Activated CD4-positive, CD25-positive, alpha-beta regulatory T cell treated with anti-CD3 and anti-CD28 coated beads, Interleukin-2, amount 50 U/mL, for 24 hours (primary cell): Measurements from ENCODE around the gene HSPG2.

Experiments used
- ATAC-seq, 2 donors: fragments of 150-1000 bp; cut with Tn5 transposase; one replicate each; pipeline ENCODE4 v1.10.0; 2021; ENCODE audit warnings: mild to moderate bottlenecking in 1 of 2, moderate library complexity in 1 of 2

Gene HSPG2

DNA sequence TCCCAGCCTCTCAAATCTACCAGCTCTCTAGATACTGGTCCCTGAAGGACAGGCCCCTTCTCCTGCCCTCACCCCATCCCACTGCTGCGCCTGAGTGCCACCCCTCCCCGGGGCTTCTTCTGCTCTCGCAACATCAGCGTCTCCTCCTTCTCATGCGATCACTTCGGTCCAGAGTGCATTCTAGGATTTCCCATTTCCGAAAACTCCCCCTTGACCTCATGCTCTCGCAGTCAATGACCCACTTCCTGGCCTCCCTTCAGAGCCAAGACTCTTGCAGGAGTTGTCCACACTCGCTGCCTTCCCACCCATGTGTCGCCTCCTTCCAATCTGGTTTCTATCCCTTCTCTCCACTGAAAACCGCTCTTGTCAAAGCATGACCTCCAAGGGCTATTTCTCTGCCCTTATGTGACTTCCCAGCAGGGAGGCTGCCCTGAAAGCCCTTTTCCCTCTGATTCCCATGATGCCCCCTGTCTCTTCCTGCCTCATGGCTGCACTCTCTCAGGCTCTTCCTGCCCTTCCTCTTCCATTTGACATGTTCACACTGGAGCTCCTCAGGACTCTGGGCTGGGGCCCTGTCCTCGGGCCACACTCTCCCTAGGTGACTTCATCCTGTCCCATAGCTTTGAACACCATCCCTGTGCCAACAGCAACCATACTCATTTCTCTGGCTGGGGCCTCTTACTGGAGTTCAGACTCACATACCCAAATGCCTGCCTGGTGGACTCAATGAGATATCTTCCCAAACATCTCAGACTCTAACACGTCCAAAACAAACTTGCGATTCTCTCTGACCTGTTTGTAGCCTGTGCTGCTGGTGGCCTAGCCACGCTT lies 79.1 kb downstream of the HSPG2 start:
- ATAC-seq: no peak

DNA sequence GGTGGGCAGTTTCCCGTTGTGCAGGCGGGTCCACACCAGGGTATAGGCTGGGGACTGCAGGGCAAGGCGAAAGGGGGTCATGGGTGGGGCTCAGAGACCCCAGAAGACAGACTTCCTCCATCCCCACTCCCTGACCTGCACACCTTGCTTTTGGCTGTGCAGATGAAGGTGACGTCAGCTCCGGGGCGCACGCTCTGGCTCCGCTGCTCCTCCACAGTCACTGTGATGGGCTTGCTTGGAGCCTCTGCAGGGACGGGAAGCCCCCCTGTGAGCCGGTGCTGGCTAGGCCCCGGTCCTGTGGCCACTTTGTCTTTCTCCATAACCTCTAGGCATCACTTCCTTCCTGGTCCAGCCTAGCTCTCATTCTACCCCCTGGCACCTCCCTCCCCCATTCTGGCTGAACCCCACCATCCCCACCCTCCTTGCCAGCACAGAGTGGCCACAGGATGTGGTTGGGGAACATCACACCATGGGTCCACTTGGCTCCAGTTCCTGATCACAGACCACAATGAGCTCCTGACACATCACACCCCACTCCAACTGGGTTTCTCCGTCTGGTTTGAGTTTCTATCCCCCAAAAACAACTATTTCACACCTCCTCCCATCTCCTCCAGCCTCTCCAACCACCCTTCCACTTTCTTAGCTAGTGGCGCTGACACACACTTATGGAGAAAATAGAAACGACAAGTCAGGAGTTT lies 79.8 kb downstream of the HSPG2 start:
- no peak for ATAC-seq

DNA sequence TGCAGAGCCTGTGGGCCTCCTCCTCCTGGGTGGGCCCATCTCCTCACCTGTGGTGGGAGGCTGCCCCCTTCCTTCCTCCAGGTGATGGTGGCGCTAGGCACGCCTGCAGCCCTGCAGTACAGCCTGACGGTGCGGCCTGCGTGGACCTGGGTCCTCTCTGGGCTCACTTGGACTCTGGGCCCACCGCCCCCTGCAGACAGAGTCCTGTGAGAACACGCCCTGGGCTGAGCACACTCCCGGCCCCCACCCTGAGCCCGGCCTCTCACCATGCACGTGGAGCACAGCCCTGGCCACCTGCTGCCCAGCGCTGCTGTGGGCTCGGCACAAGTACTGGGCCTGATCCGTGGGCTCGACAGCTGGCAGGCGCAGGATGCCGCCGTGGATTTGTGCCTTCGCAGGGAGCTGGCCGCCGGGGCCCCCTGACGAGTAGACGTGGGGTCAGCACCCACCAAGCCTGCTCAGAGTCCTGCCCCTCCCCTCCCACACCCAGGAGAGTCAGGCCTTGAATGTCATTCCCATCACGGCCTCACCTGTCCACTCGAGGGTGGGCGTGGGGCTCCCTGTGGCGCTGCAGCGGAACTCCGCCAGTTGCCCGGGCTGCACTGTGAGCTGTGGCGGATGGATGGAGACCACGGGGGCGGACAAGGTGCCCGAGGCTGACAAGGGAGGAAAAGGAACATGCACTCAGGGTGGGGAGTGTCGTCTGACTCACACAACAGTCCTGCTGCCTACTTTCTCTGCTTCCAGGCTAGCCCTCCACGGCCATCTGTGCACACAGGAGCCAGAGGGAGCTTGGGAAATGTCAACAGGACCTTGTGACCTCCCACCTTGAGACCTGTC lies 81.6 kb downstream of the HSPG2 start:
- ATAC-seq: no peak

DNA sequence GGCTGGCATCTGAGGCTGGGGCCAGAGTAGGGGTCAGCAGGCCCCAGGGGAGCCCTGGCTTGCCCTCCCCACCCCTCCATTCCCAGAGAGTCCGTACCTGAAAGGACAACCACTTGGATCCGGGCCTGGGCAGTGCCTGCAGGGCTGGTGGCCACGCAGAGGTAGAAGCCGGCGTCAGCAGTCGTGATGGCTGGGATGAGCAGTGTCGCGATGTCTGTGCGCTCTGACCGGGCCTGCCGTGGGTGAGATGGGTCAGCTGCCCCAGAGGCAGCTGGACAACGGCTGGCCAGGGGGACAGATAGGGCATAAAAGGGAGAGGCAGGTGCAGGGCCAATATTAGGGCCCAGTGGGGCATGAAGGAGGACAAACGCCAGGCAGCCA lies 82.4 kb downstream of the HSPG2 start:
- ATAC-seq: no peak

DNA sequence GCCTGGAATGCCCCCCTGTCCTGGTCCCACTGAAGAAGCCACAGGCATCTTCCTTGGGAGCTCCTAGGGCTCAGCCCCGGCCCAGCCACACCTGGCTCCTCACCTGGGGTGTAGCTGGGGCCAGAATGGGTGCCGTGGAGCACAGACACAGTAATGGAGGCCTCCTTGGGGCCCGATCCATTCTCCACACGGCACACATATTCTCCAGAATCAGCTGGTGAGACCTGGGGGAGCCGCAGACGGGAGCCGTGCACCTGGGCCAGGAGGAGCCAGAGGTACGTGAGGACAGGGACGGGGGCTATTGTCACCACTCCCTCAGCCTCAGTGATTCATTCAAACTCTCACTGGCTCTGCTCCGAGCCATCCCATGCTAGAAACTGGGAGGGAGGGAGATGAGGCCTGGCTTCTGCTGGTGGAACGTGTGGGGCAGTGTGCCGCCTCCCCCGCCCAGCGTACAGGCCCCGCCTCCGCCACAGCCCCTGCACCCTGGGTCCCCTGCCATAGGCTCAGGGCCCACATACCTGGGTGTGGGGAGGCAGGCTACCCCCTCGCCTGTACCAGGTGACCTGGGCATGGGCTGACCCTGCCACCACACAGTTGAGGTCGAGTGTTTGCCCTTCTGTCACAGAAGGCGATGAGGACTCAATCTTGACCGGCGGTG lies 82.9 kb downstream of the HSPG2 start:
- ATAC-seq: no peak

DNA sequence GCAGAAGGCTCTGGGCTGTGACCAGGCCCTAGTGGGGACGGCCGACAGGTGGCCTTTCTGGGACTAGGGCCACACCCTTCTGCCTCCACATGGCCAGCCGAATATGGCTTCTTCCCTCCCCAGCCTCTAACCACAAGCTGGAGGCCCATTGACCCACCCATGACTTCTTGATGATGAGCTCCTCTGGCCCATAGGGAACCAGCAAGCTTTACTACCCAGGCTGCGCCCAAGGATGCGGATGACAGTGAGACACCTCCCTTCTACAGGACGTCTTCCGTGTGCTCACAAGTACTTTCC lies 84.0 kb downstream of the HSPG2 start:
- ATAC-seq: no peak

DNA sequence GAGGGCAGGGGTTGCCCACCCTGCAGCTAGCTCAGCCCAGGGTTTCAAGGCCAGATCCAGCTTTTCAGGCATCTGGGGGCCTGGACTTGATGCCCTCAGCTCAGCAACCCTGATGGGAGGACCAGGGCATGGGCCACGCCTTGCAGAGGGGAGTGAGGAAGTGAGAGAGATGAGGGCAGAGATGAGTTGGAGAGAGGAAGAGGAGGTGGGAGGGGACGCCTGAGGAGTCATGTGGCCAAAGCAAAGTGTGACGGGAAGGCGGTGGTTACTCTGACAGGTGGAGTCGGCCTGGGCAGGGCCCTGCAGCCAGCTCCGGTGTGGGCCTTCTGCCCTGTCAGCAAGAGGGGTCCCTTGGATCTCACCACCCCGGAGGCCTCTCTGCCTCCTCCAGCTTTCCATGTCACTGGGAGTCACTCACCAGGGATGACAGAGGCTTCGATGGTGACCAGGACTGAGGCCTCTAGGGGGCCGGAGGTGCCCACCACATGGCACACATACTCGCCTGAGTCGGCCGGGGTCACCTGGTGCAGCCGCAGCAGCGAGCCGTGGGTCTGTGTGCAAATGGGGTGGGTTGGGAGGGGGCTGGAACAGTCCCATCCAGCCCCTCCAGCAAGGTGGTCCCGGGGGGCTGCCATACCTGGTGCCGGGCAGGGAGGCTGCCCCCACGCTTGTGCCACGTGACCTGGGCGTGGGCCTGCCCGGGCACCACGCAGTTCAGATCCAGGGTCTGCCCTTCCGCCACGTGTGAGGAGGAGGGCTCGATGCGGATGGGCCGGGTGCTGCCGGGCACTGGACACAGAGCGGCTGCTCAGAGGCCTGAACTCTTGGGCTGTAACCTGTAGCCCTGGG lies 84.6 kb downstream of the HSPG2 start:
- peak in 1 of 2 donors; percentile 30 for ATAC-seq

DNA sequence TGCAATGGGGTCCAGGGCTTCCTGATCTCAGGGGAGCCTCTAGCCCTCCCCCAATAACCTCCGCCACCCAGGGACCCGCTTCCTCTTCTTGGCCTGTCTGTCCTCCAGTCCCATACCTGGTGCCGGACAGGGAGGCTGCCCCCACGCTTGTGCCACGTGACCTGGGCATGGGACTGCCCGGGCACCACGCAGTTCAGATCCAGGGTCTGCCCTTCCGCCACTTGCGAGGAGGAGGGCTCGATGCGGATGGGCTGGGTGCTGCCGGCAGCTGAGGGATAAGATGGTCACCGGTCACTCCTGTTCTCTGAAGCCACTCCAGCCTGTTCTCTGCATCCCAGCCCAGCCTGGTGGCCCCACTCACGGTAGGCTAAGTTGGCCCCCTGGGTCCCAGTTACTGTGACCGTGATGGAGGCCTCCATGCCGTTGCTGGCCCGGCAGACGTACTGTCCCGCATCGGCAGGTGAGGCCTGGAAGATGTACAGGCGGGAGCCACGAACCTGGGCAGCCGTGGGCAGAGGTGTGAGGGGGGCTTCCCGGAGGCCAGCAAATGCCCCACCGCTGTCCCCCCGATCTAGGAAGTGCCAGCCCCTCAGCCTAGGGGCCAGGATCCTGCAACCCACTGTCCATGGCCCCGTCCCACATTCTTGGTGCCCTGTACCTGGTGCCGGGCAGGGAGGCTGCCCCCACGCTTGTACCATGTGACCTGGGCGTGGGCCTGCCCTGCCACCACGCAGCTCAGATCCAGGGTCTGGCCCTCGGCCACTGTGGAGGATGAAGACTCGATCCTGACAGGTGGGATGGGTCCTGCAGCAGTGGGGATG lies 85.5 kb downstream of the HSPG2 start:
- ATAC-seq: no peak

DNA sequence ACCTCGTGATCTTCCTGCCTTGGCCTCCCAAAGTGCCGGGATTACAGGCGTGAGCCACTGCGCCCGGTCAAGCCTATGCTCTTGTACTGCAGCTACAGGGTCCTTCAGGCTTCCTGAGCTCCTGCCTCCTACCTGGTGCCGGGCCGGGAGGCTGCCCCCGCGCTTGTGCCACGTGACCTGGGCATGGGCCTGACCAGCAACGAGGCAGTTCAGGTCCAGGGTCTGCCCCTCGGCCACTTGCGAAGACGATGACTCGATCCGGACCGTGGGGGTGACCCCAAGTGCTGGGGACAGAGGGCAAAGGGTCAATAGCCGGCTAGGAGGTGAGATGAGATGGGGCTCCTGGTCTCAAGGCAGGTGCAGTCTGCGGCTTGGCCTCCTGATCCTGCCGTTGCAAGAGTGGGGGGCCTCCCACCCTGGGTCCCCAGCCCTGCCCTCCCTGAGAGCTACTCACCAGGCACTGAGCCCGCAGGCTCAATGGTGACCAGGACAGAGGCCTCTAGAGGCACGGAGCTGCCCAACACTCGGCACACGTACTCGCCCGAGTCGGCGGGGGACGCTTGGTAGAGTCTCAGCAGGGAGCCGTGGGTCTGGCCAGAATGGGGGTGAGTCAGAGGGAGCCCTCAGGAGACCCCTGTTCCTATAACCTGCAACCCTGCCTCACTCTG lies 87.1 kb downstream of the HSPG2 start:
- ATAC-seq: no peak

DNA sequence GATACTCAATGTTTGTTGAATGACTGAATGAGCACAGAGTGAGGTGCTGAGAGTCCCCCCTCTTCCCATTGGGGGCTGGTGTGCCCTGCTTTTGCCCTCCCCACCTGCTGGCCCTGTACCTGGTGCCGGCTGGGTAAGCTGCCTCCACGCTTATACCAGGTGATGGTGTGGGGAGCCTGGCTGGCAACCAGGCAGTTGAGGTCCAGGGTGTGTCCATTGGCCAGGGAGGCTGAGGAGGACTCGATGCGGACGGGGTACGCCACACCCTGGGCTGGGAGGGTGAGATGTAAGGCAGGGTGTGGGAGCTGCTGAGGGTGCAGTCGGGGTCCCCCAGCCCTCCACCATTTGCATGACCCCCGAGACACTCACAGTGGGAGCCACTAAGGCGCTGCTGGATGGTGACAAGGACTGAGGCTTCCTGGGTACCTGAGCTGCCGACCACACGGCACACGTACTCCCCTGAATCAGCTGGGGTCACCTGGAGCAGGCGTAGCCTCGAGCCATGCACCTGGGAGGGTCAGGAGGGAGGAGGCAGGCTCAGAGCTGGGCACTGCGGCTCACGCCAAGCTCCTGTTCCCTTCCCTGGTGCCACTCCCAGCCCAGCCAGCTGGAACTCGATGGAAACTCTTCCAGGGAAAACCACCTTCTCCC lies 88.5 kb downstream of the HSPG2 start:
- no peak for ATAC-seq

DNA sequence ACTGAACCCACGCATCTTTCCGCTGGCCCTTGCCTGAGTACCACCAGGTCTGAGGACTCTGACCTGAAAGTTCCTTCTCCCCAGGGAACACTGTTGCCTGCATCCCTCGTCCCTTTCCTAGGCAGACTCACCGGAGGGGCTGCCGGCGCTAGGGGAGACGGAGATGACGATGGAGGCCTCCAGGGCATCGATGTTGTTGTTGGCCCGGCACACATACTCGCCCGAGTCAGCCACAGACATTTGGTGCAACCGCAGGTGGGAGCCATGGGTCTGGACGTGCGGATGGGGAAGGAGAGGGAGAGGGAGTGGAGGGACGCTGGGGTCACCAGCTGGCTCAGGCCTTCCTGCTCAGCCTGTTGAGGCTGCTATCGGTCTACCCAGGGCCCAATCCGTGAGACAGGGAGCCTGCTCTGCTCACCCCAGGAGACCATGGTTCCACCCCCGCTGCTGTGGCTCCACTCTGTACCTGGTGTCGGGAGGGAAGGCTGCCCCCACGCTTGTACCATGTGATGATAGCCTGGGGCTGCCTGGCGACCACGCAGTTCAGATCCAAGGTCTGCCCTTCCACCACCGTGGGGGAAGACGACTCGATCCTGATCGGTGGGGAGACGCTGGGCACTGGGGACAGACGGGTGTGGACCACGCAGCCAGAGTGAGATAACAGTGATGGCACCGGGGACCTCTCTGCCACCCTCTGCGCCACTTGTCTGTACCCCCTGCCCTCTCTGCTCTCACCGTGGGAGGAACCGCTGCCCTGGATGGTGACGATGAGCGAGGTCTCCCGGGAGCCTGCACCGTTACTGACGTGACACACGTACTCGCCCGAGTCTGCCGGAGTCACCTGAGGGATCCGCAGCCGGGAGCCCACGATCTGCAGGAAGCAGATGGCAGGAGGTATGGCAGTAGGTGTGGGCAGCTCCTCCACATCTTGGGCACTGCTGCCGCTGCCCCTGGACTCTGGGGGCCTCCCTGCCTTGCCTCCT lies 89.6 kb downstream of the HSPG2 start:
- ATAC-seq: no peak

DNA sequence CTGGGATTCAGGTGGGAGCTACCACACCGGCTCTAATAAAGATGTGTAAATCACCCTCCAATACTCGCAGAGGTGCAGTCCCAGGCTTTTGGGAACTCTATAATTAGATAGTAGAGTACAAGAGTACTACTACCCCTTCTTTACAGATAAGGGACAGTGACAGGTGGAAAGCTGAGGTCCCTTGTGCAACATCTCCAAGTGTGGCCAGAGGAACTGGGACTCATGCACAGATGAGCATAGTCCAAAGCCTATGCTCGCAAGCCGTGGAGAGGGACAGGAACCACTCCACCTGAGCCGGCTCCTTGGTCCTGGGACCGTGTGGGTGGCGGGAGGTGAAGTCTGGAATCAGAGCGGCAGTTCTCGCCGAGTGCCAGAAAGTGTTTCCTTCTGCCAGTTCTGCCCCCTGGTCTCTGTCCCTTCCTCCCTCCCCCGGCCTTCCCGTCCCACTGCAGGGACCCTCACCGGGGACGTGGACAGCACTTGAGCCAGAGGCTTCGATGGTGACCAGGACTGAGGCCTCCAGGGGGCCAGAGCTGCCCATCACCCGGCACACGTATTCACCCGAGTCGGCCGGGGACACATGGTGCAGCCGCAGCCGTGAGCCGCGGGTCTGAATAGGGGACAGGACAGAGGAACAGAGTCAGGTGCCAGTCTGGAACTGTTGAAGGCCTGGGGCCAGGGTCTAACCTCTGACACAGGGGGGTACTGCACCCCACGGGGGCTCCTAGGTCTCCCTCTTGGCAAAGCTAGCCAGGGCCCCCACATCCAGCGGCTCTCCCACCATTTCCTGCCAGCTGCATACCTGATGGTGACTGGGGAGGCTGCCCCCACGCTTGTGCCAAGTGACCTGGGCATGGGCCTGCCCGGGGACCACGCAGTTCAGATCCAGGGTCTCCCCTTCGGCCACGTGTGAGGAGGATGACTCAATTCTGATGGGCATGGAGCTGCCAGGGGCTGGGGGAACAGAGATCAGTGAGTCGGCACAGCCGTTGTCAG lies 91.2 kb downstream of the HSPG2 start:
- ATAC-seq: no peak

DNA sequence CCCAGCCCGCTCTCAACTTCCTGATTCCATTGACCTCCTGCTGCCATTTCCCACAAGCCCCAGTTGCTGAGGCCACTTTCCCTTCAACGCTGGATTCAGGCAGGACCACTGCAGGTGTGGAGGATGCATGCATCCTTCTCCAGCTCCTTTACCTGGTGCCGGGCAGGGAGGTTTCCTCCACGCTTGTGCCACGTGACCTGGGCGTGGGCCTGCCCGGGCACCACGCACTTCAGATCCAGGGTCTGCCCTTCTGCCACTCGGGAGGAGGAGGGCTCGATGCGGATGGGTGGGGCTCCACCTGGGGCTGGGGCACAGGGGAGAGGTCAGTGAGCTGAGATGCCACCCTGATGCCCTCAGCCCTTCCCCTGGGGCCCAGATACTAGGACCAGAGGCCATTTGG lies 93.1 kb downstream of the HSPG2 start:
- no peak for ATAC-seq

DNA sequence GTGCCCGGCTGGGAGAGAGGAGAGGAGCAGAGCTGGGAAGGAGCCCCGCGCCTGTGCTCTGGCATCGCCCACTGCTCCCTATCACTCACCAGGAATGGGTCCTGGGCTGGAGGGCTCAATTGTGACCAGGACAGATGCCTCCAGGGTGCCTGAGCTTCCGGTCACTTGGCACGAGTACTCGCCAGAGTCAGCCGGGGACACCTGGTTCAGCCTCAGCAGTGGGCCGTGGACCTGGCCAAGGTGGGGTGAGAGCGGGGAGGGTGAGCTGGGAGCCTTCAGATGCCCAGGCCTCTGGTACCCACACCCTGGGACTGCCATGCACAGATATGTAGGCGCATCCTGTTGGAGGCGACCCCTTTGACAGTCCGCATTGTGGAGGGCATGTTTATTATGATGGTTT lies 93.9 kb downstream of the HSPG2 start:
- no peak for ATAC-seq

DNA sequence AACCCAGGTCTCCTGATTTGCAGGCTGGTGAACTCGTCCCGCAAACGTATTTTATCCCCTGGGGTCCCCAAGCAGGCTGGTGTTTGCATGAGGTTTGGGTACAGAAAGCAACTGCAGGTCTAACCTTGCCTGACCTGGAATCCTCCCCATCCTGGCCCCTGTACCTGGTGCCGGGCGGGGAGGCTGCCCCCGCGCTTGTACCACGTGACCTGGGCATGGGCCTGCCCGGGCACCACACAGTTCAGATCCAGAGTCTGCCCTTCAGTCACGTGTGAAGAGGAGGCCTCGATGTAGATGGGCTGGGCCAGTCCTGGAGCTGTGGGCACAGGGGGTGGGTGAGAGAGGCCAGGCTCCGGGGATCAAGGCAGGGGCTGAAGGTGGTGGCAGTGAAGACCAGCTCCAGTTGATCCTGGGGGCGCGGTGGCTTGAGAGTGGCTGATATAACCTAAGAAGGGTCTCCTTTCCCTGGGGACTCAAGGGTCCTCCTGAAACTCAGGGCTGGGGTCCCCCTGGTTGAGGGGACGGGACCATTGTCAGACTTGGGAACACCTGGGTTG lies 94.4 kb downstream of the HSPG2 start:
- ATAC-seq: no peak

DNA sequence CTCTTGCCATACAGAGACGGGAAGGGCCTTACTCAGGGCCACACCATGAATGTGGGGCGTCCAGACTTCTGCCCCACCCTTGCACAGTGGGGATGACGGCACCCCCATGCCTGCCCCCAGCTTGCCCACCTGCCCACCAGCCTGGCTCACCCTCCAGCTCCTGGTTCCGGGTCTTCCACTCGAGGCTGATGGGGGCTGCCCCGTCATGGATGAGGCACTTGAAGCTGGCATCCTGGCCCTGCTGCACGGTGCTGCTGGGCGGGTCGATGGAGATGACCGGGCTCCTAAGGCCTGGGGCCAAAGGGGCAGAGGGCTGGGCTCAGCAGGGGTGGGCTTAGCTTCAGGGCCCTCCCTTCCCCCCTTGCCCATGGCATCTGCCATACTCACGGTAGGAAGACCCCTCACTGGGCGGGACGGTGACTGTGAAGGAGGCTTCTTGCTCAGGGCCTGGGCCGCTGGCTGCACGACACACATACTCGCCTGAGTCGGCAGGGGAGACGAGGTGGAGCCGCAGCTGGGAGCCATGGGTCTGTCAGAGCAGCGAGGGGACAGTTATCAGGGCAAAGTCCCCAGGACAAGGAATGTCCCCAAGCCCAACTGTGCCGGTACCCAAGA lies 95.2 kb downstream of the HSPG2 start:
- ATAC-seq: no peak

DNA sequence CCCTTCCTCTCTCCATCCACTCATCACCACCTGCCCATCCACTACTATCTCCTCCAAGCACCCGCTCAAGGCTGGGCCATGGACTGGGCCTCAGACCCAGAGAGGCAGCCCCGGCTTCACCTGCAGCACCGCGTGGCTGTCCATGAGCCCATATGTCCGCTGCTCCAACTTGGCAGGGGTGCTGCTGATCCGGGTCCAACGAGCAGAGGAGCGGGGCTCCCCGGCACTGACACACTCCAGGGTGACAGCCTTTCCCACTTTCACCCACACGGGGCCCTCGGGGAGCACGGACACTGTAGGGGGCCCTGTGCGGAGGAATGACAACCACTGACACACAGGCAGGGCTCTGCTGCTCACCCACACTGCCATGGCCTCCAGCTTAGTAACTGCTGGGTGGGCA lies 96.1 kb downstream of the HSPG2 start:
- peak in 1 of 2 donors; percentile 17 for ATAC-seq
